B cell (primary cell): ENCODE data around the gene GFPT1.

Source experiments
- CTCF ChIP-seq: fragments of 200-600 bp; IDR thresholded peaks from one replicate; pipeline ENCODE4 v1.8.0; 2022; ENCODE audit warnings: antibody characterized with exemption, mild to moderate bottlenecking
- EZH2 ChIP-seq: IDR thresholded peaks from 2 replicates; pipeline ENCODE4 v1.6.1; 2012; ENCODE audit warnings: borderline replicate concordance, low read depth, mild to moderate bottlenecking, moderate library complexity, low read length; ENCODE audit not compliant: insufficient read depth, poor library complexity, severe bottlenecking

- no peak for TF ChIP-seq CTCF
- TF ChIP-seq EZH2, result no peak
Observed at GRCh38 chr2:69348781-69349180, 38.2 kb downstream of the GFPT1 start.
